ENCODE results near the gene CDHR1.
"Not testable (repeated sequence)": the region's sequence is repeated elsewhere in the genome, so short reads cannot be mapped to it uniquely, and the experiment has no call there.

Gene CDHR1

GRCh38 chr10:84175436-84175835 is 18.9 kb upstream of the CDHR1 start:
- DNase-seq, result no peak

DNA sequence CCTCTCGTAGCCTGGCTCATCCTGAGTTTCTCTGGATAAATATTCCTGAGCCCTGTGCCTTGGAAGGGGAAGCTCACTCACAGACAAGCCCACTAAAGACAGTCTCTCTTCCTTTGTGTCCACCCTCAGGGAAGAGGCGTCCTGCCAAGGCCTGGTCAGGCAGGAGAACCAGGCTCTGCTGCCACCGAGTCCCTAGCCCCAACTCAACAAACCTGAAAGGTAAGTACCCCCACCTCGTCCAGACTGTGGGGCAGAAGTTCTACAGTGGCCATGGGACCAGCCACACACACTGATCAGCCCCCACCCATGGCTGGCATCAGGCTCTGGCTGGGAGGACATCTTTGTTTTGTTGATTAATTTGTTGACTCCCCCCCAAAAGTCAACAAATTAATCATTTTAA is 18.0 kb upstream of the CDHR1 start:
- no peak for DNase-seq

- no peak for DNase-seq
Observed at GRCh38 chr10:84176836-84177474, 17.4 kb upstream of the CDHR1 start.

DNA sequence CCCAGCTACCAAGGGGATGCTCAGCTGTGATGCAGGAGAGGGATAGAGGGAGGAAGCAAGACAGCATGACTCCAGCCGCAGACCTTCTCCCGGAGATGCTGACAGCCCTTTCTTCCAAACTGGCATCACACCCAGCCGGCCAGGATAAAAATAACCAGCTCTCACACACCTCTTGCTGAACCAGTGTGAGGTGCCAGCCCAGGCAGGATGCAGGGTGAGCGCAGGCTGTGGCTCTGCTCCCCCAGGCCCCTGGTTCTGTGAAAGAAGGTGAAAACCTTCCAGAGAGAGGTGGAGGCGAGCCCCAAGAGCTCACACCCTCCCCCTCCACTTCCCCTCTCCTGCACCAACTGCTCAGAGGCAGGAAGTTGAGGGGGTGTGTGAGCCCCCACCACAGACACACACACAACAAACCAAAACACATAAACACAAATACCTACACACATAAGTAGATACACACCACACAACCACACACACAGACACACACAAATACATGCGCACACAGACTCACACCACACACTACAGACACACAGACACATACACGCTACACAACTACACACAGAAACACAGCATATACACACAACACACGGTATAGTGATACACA is 16.7 kb upstream of the CDHR1 start:
- no peak for DNase-seq

DNA sequence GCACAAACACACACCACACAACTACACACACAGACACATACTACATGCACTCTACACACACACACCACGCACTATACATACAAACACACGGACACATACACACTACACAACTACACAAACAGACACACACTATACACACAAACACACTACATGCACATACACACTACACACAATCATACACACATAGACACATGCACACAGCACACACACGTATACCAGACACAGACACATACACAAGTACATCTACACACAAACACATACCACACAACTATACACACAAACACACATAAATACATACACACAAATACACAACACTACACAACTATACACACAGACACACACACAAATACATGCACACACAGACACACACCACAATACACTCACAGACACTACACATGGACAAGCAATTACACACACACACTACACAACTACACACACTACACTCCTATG is 16.2 kb upstream of the CDHR1 start:
- DNase-seq, result no peak

GRCh38 chr10:84179059-84179710 is 15.2 kb upstream of the CDHR1 start:
- no peak for DNase-seq

- DNase-seq, result not testable (repeated sequence)
Observed at GRCh38 chr10:84180386-84180785, 14.0 kb upstream of the CDHR1 start.

GRCh38 chr10:84181631-84182030 is 12.7 kb upstream of the CDHR1 start:
- DNase-seq, result no peak

DNA sequence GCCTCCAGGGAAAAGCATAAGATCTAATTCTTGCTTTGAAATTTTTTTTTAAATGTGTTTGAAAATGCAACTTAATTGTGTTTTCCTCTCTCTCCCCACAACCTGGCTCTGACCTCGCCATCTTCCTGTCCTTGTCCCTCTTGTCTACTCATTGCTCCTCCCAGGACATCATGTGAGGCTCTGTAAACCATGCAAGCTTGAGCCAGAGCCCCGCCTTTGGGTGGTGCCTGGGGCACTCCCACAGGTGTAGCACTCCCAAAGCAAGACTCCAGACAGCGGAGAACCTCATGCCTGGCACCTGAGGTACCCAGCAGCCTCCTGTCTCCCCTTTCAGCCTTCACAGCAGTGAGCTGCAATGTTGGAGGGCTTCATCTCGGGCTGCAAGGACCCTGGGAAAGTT is 9.8 kb upstream of the CDHR1 start:
- DNase-seq, result no peak

DNA sequence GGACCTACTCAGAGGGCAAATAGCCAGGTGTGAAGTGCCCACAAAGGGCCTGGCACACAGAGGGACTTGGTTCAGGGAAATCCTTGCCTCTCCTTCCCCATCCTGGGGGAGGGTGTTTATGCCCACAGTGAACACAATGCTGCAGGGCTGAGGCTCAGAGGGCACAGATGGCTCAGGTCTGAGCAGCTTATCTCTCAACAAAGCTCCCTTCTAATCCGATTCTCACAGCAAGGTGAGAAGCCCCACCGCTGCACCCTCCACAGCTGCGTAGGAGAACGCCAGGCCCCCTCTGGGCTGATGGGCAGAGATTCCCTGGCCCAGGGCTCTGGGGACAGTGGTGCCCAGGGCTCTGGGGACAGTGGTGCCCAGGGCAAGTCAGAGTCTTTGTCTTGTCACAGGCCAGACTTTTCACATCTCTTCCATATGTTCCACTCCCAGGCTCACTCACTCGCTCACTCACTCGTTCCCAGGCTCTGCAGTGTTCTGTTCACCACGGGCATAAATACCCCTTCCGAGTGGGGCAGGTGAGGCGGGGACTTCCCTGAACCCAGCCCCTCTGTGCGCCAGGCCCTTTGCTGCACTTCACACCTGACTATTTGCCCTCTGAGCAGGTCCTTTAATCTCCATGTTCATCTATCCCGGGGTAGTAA is 8.7 kb upstream of the CDHR1 start:
- DNase-seq, result no peak

- DNase-seq, result no peak
Observed at GRCh38 chr10:84188815-84189214, 5.5 kb upstream of the CDHR1 start.

DNA sequence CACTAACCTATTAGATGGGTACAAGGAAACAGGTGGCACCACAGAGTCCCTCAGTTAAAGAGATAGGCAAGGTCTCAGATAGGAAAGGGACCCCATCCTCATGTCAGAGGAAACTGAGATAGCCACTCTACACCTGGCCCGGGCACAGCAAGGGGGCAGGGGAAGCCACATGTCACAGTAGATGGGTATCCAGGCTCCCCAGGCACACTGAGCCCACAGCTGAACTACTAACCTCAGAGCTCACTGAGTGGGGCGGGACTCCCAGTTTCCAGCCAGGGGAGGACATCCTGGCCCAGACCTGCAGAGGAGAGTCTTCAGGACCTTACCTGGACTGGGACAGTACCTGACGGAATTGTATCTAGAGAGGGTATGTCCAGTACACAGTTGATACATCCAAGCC is 3.7 kb upstream of the CDHR1 start:
- no peak for DNase-seq

GRCh38 chr10:84191106-84191505 is 3.2 kb upstream of the CDHR1 start:
- no peak for DNase-seq

GRCh38 chr10:84193327-84193726 is 1.0 kb upstream of the CDHR1 start:
- DNase-seq, result no peak

DNA sequence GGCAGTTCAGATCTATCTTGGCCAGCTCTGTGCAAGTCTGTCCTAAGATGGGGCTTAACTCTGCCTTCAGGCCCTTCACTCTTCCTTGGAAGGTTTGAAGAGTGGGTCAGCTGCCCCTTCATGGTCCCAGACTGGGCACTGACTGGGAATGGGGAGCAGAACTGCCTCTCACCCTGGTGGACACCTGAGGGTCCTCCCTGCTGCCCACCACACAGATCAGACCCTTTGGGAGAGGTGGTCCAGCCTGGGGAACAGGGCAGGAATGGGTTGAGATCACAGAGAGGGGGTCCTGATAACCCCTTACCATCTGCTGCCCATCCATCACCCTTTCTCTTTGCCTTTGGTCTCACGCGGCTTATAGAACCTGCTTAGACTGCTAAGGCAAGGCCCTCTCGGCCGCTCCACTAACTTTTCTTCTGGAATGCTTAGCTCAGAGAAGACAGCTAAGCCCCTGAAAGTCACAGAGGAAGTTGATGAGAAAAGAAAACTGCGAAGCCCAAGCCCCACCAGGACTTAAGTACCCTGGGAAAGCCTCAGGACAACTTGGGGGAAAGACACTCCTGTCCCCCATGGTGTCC is 402 bp upstream of the CDHR1 start:
- no peak for DNase-seq

GRCh38 chr10:84195044-84195830 is 900 bp downstream of the CDHR1 start:
- DNase-seq, result no peak

DNA sequence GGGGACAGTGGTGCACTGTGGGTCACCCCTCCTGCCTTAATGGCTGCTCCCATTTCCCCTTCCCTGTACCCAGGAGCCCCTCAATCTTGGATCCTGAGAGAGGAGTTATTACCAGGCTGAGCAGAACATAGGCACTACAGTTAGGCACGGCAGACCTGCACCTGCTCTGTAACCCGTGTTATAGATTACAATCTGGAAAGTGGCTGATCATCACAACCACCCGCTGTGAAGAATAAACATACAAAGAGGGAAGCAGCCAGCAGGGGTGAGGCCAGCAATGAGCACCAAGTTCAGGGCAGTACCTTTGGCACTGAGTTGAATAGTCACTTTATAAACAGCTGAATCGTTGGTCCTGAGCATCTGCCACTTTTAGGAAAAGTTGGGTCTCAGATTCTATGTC is 1.7 kb downstream of the CDHR1 start:
- DNase-seq, result no peak

DNA sequence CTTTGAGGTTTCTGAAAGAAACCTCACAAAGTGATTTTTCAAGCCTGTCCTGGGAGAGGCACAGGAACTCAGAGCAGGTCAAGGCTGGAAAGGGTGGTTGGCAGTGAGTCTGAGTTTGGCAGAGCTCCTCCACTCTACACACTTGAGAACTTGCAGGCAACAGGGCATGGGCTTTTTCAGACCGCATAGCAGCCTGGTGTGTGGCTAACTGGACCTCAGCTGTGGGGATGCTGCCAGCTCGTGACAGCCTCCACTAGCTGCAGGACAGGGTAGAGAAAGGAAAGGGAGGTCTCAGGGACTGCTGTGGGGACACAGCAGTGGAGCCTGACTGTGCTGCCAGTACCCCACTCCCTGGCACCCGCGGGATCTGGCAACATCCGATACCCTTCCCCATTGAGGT is 2.6 kb downstream of the CDHR1 start:
- DNase-seq, result no peak

DNA sequence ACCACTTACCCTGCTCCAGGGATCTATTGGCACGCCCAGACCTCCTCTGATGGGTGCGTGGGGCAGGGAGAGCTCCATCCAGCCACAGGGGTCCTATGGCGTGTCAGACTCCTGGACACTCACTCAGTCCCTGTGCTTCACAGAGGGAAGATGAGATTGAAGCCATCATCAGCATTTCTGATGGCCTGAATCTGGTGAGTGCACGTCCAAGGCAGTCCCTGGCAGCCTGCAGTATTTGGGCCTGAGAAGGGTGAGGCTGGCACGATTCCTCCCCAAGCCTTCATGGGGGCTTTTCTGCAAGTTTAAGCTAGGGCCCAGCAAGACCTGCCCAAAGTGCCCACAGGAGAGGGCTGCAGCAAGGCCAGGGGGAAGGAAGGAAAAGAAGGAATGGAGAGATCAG is 3.3 kb downstream of the CDHR1 start:
- DNase-seq, result no peak

DNA sequence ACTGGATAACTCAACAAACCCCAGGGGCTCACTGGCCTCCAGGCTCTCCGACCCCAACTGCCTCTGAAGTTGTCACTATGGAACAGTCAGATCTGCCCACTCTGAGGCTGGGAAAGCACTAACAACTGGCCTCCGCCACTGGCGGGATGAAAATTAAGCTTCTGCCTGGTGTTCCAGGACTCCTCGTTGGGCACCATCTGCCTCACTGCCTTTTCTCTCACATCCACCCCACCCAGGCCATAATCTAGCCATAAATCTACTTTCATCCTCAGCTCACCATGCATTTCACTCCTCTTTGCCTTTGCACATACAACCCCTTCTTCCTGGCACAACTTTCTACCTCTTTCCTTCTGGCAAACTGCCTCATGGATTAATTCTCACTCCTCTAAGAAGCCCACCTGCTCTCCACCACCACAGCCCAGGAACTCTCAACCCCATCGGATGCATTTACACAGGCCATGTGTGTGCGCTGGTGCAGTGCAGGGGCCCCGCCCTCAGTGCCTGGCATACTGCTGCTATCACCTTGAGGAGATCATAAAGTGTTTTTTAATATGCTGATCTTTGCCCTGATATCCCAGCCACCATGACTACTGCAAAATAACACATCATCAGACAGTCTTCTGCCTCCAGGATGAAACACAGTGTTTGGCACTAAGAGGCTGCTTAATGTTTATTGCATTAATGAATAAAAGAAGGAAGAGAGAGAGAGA is 4.0 kb downstream of the CDHR1 start:
- DNase-seq, result no peak

GRCh38 chr10:84200537-84201243 is 6.4 kb downstream of the CDHR1 start:
- no peak for DNase-seq

- DNase-seq, result no peak
Observed at GRCh38 chr10:84201244-84201606, 6.9 kb downstream of the CDHR1 start.

Data from activated CD4-positive, CD25-positive, alpha-beta regulatory T cell treated with anti-CD3 and anti-CD28 coated beads, Interleukin-2, amount 50 U/mL, for 72 hours (primary cell).